Mucosa of gallbladder (tissue), 1 donor: ENCODE results near the gene SAA1. TPM values are rescaled to one million over a fixed set of nuclear protein-coding genes. Genes with fewer than 3 reads are reported as not detected.
"Not testable (repeated sequence)": the region's sequence is repeated elsewhere in the genome, so short reads cannot be mapped to it uniquely, and the experiment has no call there.

ENCODE experiments used
- DNase-seq: peaks from one replicate; pipeline ENCODE4 v3.0.0-alpha.2; 2020; ENCODE audit warnings: low spot score
- total RNA-seq: library from RNA; stranded (reverse); gene quantifications from one replicate; pipeline ENCODE4 v1.2.1, GENCODE V29; 2021
- donor health status: DM: no; HTN: no; CAD: no.

The SAA1 gene
- total RNA-seq, 1 donor from 2014 or later = 19.3 TPM

GRCh38 chr11:18259259-18259658, 6.8 kb upstream of the SAA1 start:
- DNase-seq = no peak

- no peak for DNase-seq
Measured at GRCh38 chr11:18261721-18262120, 4.3 kb upstream of the SAA1 start.

GRCh38 chr11:18262681-18263350, 3.2 kb upstream of the SAA1 start:
- not testable (repeated sequence) for DNase-seq

GRCh38 chr11:18264035-18264434, 2.0 kb upstream of the SAA1 start:
- DNase-seq = no peak

- DNase-seq = no peak
Measured at GRCh38 chr11:18264677-18265555, 1.1 kb upstream of the SAA1 start.

GRCh38 chr11:18267335-18268133, 1.5 kb downstream of the SAA1 start:
- DNase-seq = not testable (repeated sequence)

- not testable (repeated sequence) for DNase-seq
Measured at GRCh38 chr11:18269252-18269651, 3.2 kb downstream of the SAA1 start.

GRCh38 chr11:18270102-18270501, 4.0 kb downstream of the SAA1 start:
- DNase-seq = no peak

GRCh38 chr11:18271206-18271605, 5.1 kb downstream of the SAA1 start:
- DNase-seq = no peak

GRCh38 chr11:18277565-18278271, 11.7 kb downstream of the SAA1 start:
- DNase-seq = no peak

GRCh38 chr11:18280438-18281045, 14.5 kb downstream of the SAA1 start:
- no peak for DNase-seq

- no peak for DNase-seq
Measured at GRCh38 chr11:18282626-18283025, 16.6 kb downstream of the SAA1 start.

- no peak for DNase-seq
Measured at GRCh38 chr11:18285841-18286240, 19.8 kb downstream of the SAA1 start.

- DNase-seq = no peak
Measured at GRCh38 chr11:18288911-18289310, 22.8 kb downstream of the SAA1 start.

GRCh38 chr11:18294862-18295261, 28.8 kb downstream of the SAA1 start:
- no peak for DNase-seq

- DNase-seq = no peak
Measured at GRCh38 chr11:18295316-18295715, 29.3 kb downstream of the SAA1 start.

- no peak for DNase-seq
Measured at GRCh38 chr11:18299721-18300120, 33.7 kb downstream of the SAA1 start.

- DNase-seq = no peak
Measured at GRCh38 chr11:18304745-18305144, 38.7 kb downstream of the SAA1 start.

GRCh38 chr11:18307461-18308139, 41.5 kb downstream of the SAA1 start:
- no peak for DNase-seq

- no peak for DNase-seq
Measured at GRCh38 chr11:18308242-18308641, 42.2 kb downstream of the SAA1 start.

GRCh38 chr11:18309691-18310090, 43.6 kb downstream of the SAA1 start:
- DNase-seq = no peak
